H9 (cell line): ENCODE results near the gene STKLD1. TPM values are rescaled to one million over a fixed set of nuclear protein-coding genes. Genes with fewer than 3 reads are reported as not detected.

Source experiments
- DNase-seq: peaks from one replicate; pipeline ENCODE4 v3.0.0-alpha.2; 2017
- H2AFZ ChIP-seq: one replicate; pipeline ENCODE4 v1.6.1; 2013; ENCODE audit warnings: mild to moderate bottlenecking, low read length, control low read depth, moderate library complexity
- H2AK5ac ChIP-seq: 2 replicates; pipeline ENCODE4 v1.6.1; 2013; ENCODE audit warnings: low read length, control low read depth, mixed read lengths; ENCODE audit not compliant: insufficient read length
- H2BK120ac ChIP-seq: one replicate; pipeline ENCODE4 v1.6.1; 2013; ENCODE audit warnings: low read depth, mild to moderate bottlenecking, low read length, control low read depth, inconsistent platforms; ENCODE audit not compliant: poor library complexity, severe bottlenecking
- H2BK12ac ChIP-seq: 2 replicates; pipeline ENCODE4 v1.6.1; 2013; ENCODE audit warnings: low read length, control low read depth, mixed read lengths, low read depth; ENCODE audit not compliant: insufficient read length
- H2BK15ac ChIP-seq: 2 replicates; pipeline ENCODE4 v1.6.1; 2013; ENCODE audit warnings: low read depth, low read length, control low read depth
- H2BK20ac ChIP-seq: one replicate; pipeline ENCODE4 v1.6.1; 2013; ENCODE audit warnings: low read depth, mild to moderate bottlenecking, low read length, control low read depth, inconsistent platforms; ENCODE audit not compliant: poor library complexity, severe bottlenecking
- H2BK5ac ChIP-seq: 2 replicates; pipeline ENCODE4 v1.6.1; 2013; ENCODE audit warnings: low read length, control low read depth, mixed read lengths; ENCODE audit not compliant: insufficient read length
- H3K14ac ChIP-seq: 2 replicates; pipeline ENCODE4 v1.6.1; 2013; ENCODE audit warnings: low read length, control low read depth; ENCODE audit not compliant: insufficient read depth
- H3K18ac ChIP-seq: 2 replicates; pipeline ENCODE4 v1.6.1; 2013; ENCODE audit warnings: low read depth, mild to moderate bottlenecking, mixed read lengths, low read length, control low read depth; ENCODE audit not compliant: insufficient read length
- H3K23ac ChIP-seq: 2 replicates; pipeline ENCODE4 v1.6.1; 2013; ENCODE audit warnings: low read length, control low read depth, mixed read lengths, low read depth; ENCODE audit not compliant: insufficient read length
- H3K23me2 ChIP-seq: 2 replicates; pipeline ENCODE4 v1.6.1; 2013; ENCODE audit warnings: low read depth, mild to moderate bottlenecking, mixed read lengths, low read length, control low read depth; ENCODE audit not compliant: insufficient read length, poor library complexity, severe bottlenecking
- H3K27ac ChIP-seq: 2 replicates; pipeline ENCODE4 v1.5.1; 2013; ENCODE audit warnings: low read length, control low read depth, mixed read lengths, low read depth; ENCODE audit not compliant: insufficient read length
- H3K27me3 ChIP-seq: 2 replicates; pipeline ENCODE4 v1.6.1; 2013; ENCODE audit warnings: low read length, control low read depth, inconsistent platforms; ENCODE audit not compliant: insufficient read depth
- H3K4ac ChIP-seq: 2 replicates; pipeline ENCODE4 v1.6.1; 2013; ENCODE audit warnings: low read depth, mild to moderate bottlenecking, control low read depth, inconsistent platforms, low read length, moderate library complexity
- H3K4me1 ChIP-seq: 2 replicates; pipeline ENCODE4 v1.6.1; 2013; ENCODE audit warnings: low read length, control low read depth, inconsistent platforms; ENCODE audit not compliant: insufficient read depth
- H3K4me2 ChIP-seq: 2 replicates; pipeline ENCODE4 v1.6.1; 2013; ENCODE audit warnings: low read length, control low read depth, mixed read lengths; ENCODE audit not compliant: insufficient read length, insufficient read depth
- H3K56ac ChIP-seq: 2 replicates; pipeline ENCODE4 v1.6.1; 2013; ENCODE audit warnings: low read depth, mild to moderate bottlenecking, mixed read lengths, low read length, control low read depth; ENCODE audit not compliant: insufficient read length
- H3K79me1 ChIP-seq: 2 replicates; pipeline ENCODE4 v1.6.1; 2013; ENCODE audit warnings: low read depth, mild to moderate bottlenecking, moderate library complexity, low read length, control low read depth, inconsistent platforms; ENCODE audit not compliant: insufficient read depth, poor library complexity, severe bottlenecking
- H3K79me2 ChIP-seq: 2 replicates; pipeline ENCODE4 v1.6.1; 2013; ENCODE audit warnings: low read length, control low read depth, inconsistent platforms; ENCODE audit not compliant: insufficient read depth
- H3K9ac ChIP-seq: 2 replicates; pipeline ENCODE4 v1.6.1; 2013; ENCODE audit warnings: low read length, control low read depth, mixed read lengths; ENCODE audit not compliant: insufficient read length; ENCODE audit errors: extremely low read depth
- H3K9me3 ChIP-seq: one replicate; pipeline ENCODE4 v1.6.1; 2013; ENCODE audit warnings: low read depth, low read length, inconsistent platforms; ENCODE audit not compliant: control insufficient read depth
- H3T11ph ChIP-seq: one replicate; pipeline ENCODE4 v1.6.1; 2013; ENCODE audit warnings: mild to moderate bottlenecking, low read length, control low read depth, inconsistent platforms
- H4K20me1 ChIP-seq: one replicate; pipeline ENCODE4 v1.6.1; 2013; ENCODE audit not compliant: control insufficient read depth, insufficient read length, insufficient read depth
- H4K5ac ChIP-seq: 2 replicates; pipeline ENCODE4 v1.6.1; 2013; ENCODE audit warnings: low read depth, mild to moderate bottlenecking, mixed read lengths, low read length, control low read depth; ENCODE audit not compliant: insufficient read length
- H4K8ac ChIP-seq: replicated peaks from 2 replicates; pipeline ENCODE4 v1.6.1; 2013; ENCODE audit warnings: low read length, control low read depth, mixed read lengths, low read depth; ENCODE audit not compliant: insufficient read length
- H4K91ac ChIP-seq: 2 replicates; pipeline ENCODE4 v1.6.1; 2013; ENCODE audit warnings: low read depth, mild to moderate bottlenecking, moderate library complexity, mixed read lengths, low read length, control low read depth; ENCODE audit not compliant: insufficient read length
- H3K27ac Mint-ChIP-seq, 3 experiments: 2 replicates in 2 of 3; 3 replicates in 1 of 3; pipeline ENCODE4 v1.8.0; 2020 to 2021; ENCODE audit warnings: mixed read lengths in 3 of 3, mild to moderate bottlenecking in 1 of 3, moderate library complexity in 1 of 3
- H3K27me3 Mint-ChIP-seq: 2 replicates; pipeline ENCODE4 v1.8.0; 2021; ENCODE audit warnings: low read depth, mild to moderate bottlenecking, moderate library complexity, mixed read lengths
- H3K36me3 Mint-ChIP-seq, 3 experiments: 2 replicates in 2 of 3; 3 replicates in 1 of 3; pipeline ENCODE4 v1.8.0; 2020 to 2021; ENCODE audit warnings: low read depth in 3 of 3, mixed read lengths in 3 of 3; ENCODE audit not compliant: insufficient read depth in 1 of 3
- H3K4me1 Mint-ChIP-seq, 2 experiments: 2 replicates each; pipeline ENCODE4 v1.8.0; 2020; ENCODE audit warnings: mixed read lengths in 2 of 2
- H3K4me3 Mint-ChIP-seq, 2 experiments: 2 replicates in 1 of 2; 3 replicates in 1 of 2; pipeline ENCODE4 v1.8.0; 2020 to 2021; ENCODE audit warnings: mild to moderate bottlenecking in 2 of 2, mixed read lengths in 2 of 2, moderate library complexity in 1 of 2
- H3K9me3 Mint-ChIP-seq, 2 experiments: 2 replicates in 1 of 2; 3 replicates in 1 of 2; pipeline ENCODE4 v1.8.0; 2020; ENCODE audit warnings: mild to moderate bottlenecking in 2 of 2, mixed read lengths in 2 of 2, moderate library complexity in 1 of 2
- CTCF ChIP-seq: fragments of 200-600 bp; sonication (generic); conservative IDR thresholded peaks from 3 replicates; pipeline ENCODE4 v1.8.0; 2021; ENCODE audit warnings: antibody characterized with exemption, mild to moderate bottlenecking
- WGBS: extraction: QIAGEN DNeasy Blood & Tissue Kit; methylation state at CpG from one replicate; pipeline ENCODE4 v1.1.7; 2013; ENCODE audit warnings: missing lambda C conversion rate, low lambda C conversion rate, mixed read lengths; ENCODE audit not compliant: insufficient read length; ENCODE audit errors: extremely low coverage; 5-methylcytosine and 5-hydroxymethylcytosine counted together
- total RNA-seq: library from RNA; stranded (reverse); gene quantifications from 2 replicates; pipeline ENCODE4 v1.2.1, GENCODE V29; 2021

STKLD1 gene
- total RNA-seq, 1 experiment from 2014 or later, result 0.57 TPM

DNA sequence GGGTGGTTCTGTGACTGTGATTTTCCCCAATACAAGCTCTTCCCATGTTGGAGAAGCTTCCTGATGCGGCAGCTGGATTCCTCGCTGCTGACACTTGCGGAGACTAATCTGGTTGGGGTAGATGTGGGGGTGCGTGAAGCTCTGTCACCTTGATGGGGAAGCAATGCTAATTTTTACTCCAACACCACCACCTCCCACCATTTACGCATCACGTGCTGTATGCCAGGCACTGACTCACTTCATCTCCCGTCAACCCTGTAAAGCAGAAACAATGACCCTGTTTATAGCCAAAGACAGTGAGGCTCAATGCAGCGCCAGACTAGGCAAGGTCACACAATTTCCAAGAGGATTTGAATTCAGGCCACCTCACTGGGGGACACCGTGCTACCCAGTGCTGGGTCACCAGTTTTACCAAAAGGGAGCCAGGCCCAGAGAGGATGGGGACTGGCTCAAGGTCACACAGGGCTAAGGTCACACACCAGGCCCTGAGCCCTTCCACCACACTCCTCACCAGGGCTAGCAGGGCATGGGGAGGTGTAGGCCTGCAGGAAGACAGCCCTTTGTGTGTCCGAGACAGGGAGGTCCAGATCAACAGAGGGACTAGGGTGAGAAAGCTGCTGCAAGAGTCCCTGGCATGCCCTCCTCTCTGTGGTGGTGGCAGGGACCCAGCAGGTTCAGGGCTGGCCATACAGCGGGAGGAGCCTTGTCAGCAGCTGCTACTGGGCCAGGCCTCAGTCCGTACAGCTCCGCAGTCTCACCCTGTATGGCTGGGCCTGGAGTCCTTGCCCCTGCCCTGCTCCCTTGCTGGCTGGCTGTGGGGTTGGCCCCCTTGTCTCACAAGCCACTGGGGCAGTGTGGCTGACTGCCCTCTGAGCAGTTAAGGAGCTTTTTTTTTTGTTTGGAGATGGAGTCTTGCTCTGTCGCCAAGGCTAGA lies 3.3 kb downstream of the STKLD1 start:
- Histone ChIP-seq H3K79me1 (no peaks in the 10 kb centered on the region), H3K79me2 (peaks cover 8% of the 10 kb centered on the region; the same call in 1 of the 2 replicates), H4K8ac (no peak overlapping the region), H3K4me1 (no peaks in the 10 kb centered on the region), H3K27ac (no peak overlapping the region), H3K4ac (no peak overlapping the region), H2AFZ (no peak overlapping the region), H3K9ac (no peak overlapping the region), H2BK20ac (no peak overlapping the region), H3K56ac (no peak overlapping the region), H2BK120ac (no peak overlapping the region), H2AK5ac (no peak overlapping the region), H3K4me2 (no peak overlapping the region), H2BK12ac (no peak overlapping the region), H3K27me3 (no peaks in the 10 kb centered on the region), H2BK15ac (no peak overlapping the region), H3K23me2 (peaks cover 6% of the 10 kb centered on the region), H4K20me1 (peaks cover 3% of the 10 kb centered on the region), H2BK5ac (no peak overlapping the region), H4K91ac (no peak overlapping the region), H4K5ac (no peak overlapping the region), H3K23ac (no peak overlapping the region), H3K9me3 (no peaks in the 10 kb centered on the region), H3K14ac (no peak overlapping the region; the same call in 1 of the 2 replicates), H3T11ph (no peak overlapping the region), H3K18ac (no peak overlapping the region)
- Mint-ChIP-seq H3K27me3 (peaks cover 30% of the 10 kb centered on the region), H3K36me3 (peaks cover 6% of the 10 kb centered on the region in 3 experiments; a peak in 5 of 7 replicates), H3K9me3 (peaks cover 3 to 4% of the 10 kb centered on the region in 2 experiments; a peak in 3 of 5 replicates), H3K27ac (no peak overlapping the region), H3K4me1 (peaks cover 6 to 8% of the 10 kb centered on the region in 2 experiments), H3K4me3 (no peak overlapping the region; a peak in 1 of 5 replicates)
- no peak for TF ChIP-seq CTCF
- no peak for DNase-seq
- no CpG with 5 or more reads among the region's 14 CpGs for WGBS
